Vagina (tissue), 2 donors: ENCODE measurements around the gene SIK3.

ENCODE experiments used
- CTCF ChIP-seq, 3 experiments: fragments of 450-650 bp in 2 of 3; fragments of 200-600 bp in 1 of 3; sonication (generic) in 1 of 3; IDR thresholded peaks; one replicate each; pipeline ENCODE4 v1.5.1; 2017 to 2019; ENCODE audit warnings: antibody characterized with exemption in 3 of 3, mild to moderate bottlenecking in 2 of 3, moderate library complexity in 2 of 3
- POLR2A ChIP-seq, 2 donors: fragments of 450-650 bp; IDR thresholded peaks; one replicate each; pipeline ENCODE4 v1.6.1; 2017; ENCODE audit warnings: antibody characterized with exemption in 2 of 2, mild to moderate bottlenecking in 2 of 2, moderate library complexity in 2 of 2

- TF ChIP-seq POLR2A (IDR thresholded peaks at IDR 0.05) = no peak
- no peak for TF ChIP-seq CTCF (IDR thresholded peaks at IDR 0.05)
Observed at GRCh38 chr11:117081908-117082307, 16.3 kb downstream of the SIK3 start.
